Esophagus squamous epithelium (tissue), 5 donors: ENCODE measurements around the gene KCNQ1. TPM values are rescaled to one million over a fixed set of nuclear protein-coding genes. Genes with fewer than 3 reads are reported as not detected.

Source experiments
- DNase-seq: peaks from one replicate; lab custom pipeline; 2025; lab: John Stamatoyannopoulos, UW
- H3K27ac ChIP-seq, 4 donors: fragments of 200-600 bp; sonication (generic); one replicate each; pipeline ENCODE4 v1.5.1; 2016 to 2019; ENCODE audit warnings: mild to moderate bottlenecking in 1 of 4
- H3K27me3 ChIP-seq, 4 donors: fragments of 200-600 bp; sonication (generic); 1 replicate in 3 of 4; 2 replicates in 1 of 4; pipeline versions ENCODE4 v1.5.1 to v1.6.0; 2017 to 2021; ENCODE audit warnings: antibody characterized with exemption in 1 of 4
- H3K36me3 ChIP-seq, 3 donors: fragments of 200-600 bp; sonication (generic); one replicate each; pipeline ENCODE4 v1.5.1; 2016 to 2019
- H3K4me1 ChIP-seq, 3 donors: fragments of 200-600 bp; sonication (generic); one replicate each; pipeline ENCODE4 v1.5.1; 2017 to 2019
- H3K4me3 ChIP-seq, 4 donors: fragments of 200-600 bp; sonication (generic); 1 replicate in 3 of 4; 2 replicates in 1 of 4; pipeline ENCODE4 v1.5.1; 2016 to 2019; ENCODE audit warnings: mild to moderate bottlenecking in 2 of 4, moderate library complexity in 1 of 4
- H3K9me3 ChIP-seq, 3 donors: fragments of 200-600 bp; sonication (generic); one replicate each; pipeline ENCODE4 v1.5.1; 2016 to 2019
- CTCF ChIP-seq, 6 experiments: fragments of 450-650 bp in 4 of 6; fragments of 200-600 bp in 2 of 6; sonication (generic) in 2 of 6; IDR thresholded peaks; one replicate each; pipeline ENCODE4 v1.5.1; 2016 to 2019; ENCODE audit warnings: antibody characterized with exemption in 6 of 6, mild to moderate bottlenecking in 4 of 6, moderate library complexity in 4 of 6
- POLR2A ChIP-seq, 4 donors: fragments of 450-650 bp; IDR thresholded peaks; one replicate each; pipeline ENCODE4 v1.6.1; 2017; ENCODE audit warnings: antibody characterized with exemption in 4 of 4, mild to moderate bottlenecking in 4 of 4, moderate library complexity in 3 of 4
- WGBS, 2 donors: methylation state at CpG; one replicate each; pipeline ENCODE4 v1.1.5; 2018; 5-methylcytosine and 5-hydroxymethylcytosine counted together
- intact Hi-C: fragments of 100-400 bp; cut with DNase I; formaldehyde crosslinking; loops from one replicate; pipeline ENCODE4 v1.15.0; 2022
- total RNA-seq, 4 donors: library from RNA; depleted of rRNA; stranded (reverse); fragments of >200 nt; gene quantifications; one replicate each; pipeline ENCODE4 v1.1.0, GENCODE V29; 2016
- donor health status: DM: yes; HTN: yes; CAD: no.

KCNQ1 gene
- total RNA-seq, 4 donors from 2014 or later: 0.61 to 3.1 (median 0.72) TPM

DNA sequence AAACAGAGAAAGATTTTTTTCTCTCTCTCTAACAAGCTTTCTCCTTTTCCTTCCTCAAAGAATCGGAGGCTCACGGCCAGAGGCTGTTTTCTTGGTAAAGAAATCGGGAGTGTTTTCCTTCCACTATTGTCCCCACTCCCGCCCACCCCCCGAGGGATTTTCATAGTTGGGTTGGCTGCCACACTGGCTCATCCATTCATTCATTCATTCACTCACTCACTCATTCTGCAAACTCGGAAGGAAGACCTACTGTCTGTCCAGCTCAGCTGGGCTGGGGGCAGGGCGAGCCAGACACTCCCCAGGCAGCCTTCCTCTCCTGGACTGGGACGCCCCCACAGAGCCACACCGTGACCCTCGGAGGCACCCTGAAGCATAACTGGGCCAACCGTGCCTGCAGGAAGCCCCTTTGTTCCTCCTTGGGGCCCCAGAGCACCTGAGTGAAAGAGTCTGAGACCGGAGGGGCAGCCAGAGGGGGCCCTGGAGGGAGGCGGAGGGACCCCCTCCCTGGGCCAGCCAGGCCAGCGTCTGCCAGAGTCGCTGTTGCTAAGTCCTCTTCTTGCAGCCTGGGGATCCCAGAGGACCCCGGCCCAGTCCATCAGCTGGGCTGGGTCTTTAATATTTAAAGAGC, 423.8 kb downstream of the KCNQ1 start:
- 21 to 24% methylated on average over 7 to 10 of the region's 16 CpGs for WGBS, 2 donors
- H3K4me3 ChIP-seq: peak overlapping the region in 2 of 4 donors; percentile 1 to 45
- no peaks in the 10 kb centered on the region for H3K36me3 ChIP-seq
- H3K27ac ChIP-seq: no peak overlapping the region
- H3K27me3 ChIP-seq: peaks cover 0 to 69% (median 11%) of the 10 kb centered on the region in 4 donors
- intact Hi-C loops: no loop called here
- TF ChIP-seq CTCF (IDR thresholded peaks at IDR 0.05): no peak
- DNase-seq: no peak
- peaks cover 0 to 12% (median 0%) of the 10 kb centered on the region in 3 donors for H3K4me1 ChIP-seq
- H3K9me3 ChIP-seq: no peaks in the 10 kb centered on the region

DNA sequence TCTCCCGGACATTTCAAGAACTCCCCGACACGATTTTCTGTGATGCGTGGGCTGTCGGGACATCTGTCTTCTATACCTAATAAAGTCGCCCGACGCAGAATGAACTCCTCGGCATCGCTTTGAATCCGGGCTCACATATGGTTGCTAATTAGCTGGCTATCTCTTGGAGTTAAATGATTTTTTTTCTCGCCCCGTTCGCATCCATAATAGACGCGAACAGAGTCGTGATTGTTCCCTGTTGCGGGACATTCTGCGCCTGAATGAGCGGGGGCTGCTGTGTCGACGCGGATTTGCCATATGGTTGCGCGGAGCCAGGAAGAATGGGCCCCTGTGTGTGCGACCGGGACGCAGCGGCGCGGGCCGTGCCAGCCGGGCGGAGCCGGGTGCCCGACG, 424.3 kb downstream of the KCNQ1 start:
- Histone ChIP-seq H3K27ac (no peak overlapping the region), H3K36me3 (no peaks in the 10 kb centered on the region), H3K27me3 (peaks cover 0 to 64% (median 11%) of the 10 kb centered on the region in 4 donors), H3K4me1 (peaks cover 0 to 12% (median 0%) of the 10 kb centered on the region in 3 donors), H3K4me3 (no peak overlapping the region), H3K9me3 (no peaks in the 10 kb centered on the region)
- TF ChIP-seq CTCF (IDR thresholded peaks at IDR 0.05): no peak
- no peak for TF ChIP-seq POLR2A (IDR thresholded peaks at IDR 0.05)
- 40 to 54% methylated on average over 8 to 19 of the region's 37 CpGs for WGBS, 2 donors
- intact Hi-C loops: no loop called here
- DNase-seq: no peak

DNA sequence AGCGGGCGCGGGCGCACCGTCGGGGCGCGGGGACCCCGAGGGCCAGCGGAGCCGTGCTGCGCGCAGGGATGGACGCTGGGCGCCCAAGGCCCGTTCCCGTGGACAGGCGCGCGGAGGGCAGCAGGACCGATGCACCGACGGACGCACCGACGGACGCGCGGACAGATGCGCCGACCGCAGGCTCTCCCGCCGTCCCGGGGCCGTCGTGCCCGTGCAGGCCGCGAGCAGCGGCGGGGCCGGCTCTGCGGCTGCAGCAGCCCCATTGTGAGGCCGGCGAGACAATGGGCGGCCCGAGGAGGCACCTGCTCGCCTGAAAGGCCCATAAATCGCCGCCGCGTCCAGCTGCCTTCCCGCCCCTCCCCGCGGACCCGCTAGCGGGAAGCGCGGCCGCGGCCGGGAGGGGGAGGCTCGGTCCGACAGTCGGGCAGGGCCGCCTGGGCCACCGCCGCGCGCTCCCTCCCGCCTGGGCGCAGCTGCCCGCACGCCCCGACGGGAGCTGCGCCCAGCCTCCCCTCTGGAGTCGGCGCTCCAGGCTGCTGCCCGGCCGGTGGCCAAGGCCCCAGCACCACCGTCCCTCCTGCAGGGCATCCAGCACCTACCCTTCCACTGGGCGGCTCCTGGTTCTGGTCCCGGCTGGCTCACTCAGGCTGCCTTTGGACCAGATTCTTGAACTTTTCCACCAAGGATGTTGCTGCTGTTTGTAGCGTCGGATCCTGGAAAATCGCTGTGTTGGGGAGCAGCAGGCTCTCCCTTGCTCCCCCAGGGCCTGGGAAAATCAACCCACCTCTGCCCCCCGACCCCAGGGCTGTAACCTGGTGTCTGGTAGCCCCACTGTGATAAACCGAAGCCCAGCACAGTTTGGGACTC, 425.0 kb downstream of the KCNQ1 start:
- intact Hi-C loops: no loop called here
- TF ChIP-seq POLR2A (IDR thresholded peaks at IDR 0.05) (no peak), CTCF (IDR thresholded peaks at IDR 0.05) (no peak)
- Histone ChIP-seq H3K27ac (no peak overlapping the region), H3K27me3 (peaks cover 0 to 62% (median 11%) of the 10 kb centered on the region in 4 donors), H3K36me3 (no peaks in the 10 kb centered on the region), H3K9me3 (no peaks in the 10 kb centered on the region), H3K4me1 (peaks cover 0 to 12% (median 0%) of the 10 kb centered on the region in 3 donors), H3K4me3 (no peak overlapping the region)
- WGBS, 2 donors: 36 to 50% methylated on average over 5 to 14 of the region's 90 CpGs
- DNase-seq: no peak

GRCh38 chr11:2870460-2870859, 425.7 kb downstream of the KCNQ1 start:
- Histone ChIP-seq H3K27ac (no peak overlapping the region), H3K27me3 (peaks cover 0 to 62% (median 11%) of the 10 kb centered on the region in 4 donors), H3K36me3 (no peaks in the 10 kb centered on the region), H3K9me3 (no peaks in the 10 kb centered on the region), H3K4me3 (no peak overlapping the region), H3K4me1 (peaks cover 0 to 12% (median 0%) of the 10 kb centered on the region in 3 donors)
- TF ChIP-seq CTCF (IDR thresholded peaks at IDR 0.05): no peak
- no peak for TF ChIP-seq POLR2A (IDR thresholded peaks at IDR 0.05)
- no peak for DNase-seq
- intact Hi-C loops: no loop called here
- 57 to 63% methylated on average over 1 of the region's 17 CpGs for WGBS, 2 donors
